GM21390 (cell line): ENCODE measurements around the gene MCM10.

Experiments used
- ATAC-seq: cut with Tn5 transposase; IDR thresholded peaks from one replicate; pipeline ENCODE4 v1.9.1; 2021; ENCODE audit not compliant: unreplicated experiment

MCM10 gene

GRCh38 chr10:13163859-13164258 is 2.5 kb downstream of the MCM10 start:
- ATAC-seq = no peak

GRCh38 chr10:13165177-13165576 is 3.8 kb downstream of the MCM10 start:
- ATAC-seq = no peak

GRCh38 chr10:13167568-13167967 is 6.2 kb downstream of the MCM10 start:
- no peak for ATAC-seq

- ATAC-seq = no peak
Observed at GRCh38 chr10:13168781-13169180, 7.4 kb downstream of the MCM10 start.

GRCh38 chr10:13173616-13174015 is 12.3 kb downstream of the MCM10 start:
- no peak for ATAC-seq

GRCh38 chr10:13180788-13181187 is 19.4 kb downstream of the MCM10 start:
- ATAC-seq = peak; percentile 38

GRCh38 chr10:13182424-13182823 is 21.1 kb downstream of the MCM10 start:
- no peak for ATAC-seq

GRCh38 chr10:13183625-13184024 is 22.3 kb downstream of the MCM10 start:
- peak; percentile 57 for ATAC-seq

- ATAC-seq = no peak
Observed at GRCh38 chr10:13184276-13184675, 22.9 kb downstream of the MCM10 start.

GRCh38 chr10:13184730-13185514 is 23.6 kb downstream of the MCM10 start:
- ATAC-seq = no peak

GRCh38 chr10:13187135-13187534 is 25.8 kb downstream of the MCM10 start:
- no peak for ATAC-seq

GRCh38 chr10:13188593-13188992 is 27.2 kb downstream of the MCM10 start:
- ATAC-seq = no peak

GRCh38 chr10:13189961-13190360 is 28.6 kb downstream of the MCM10 start:
- ATAC-seq = no peak

- no peak for ATAC-seq
Observed at GRCh38 chr10:13190816-13191215, 29.5 kb downstream of the MCM10 start.

GRCh38 chr10:13191362-13191761 is 30.0 kb downstream of the MCM10 start:
- ATAC-seq = no peak

- ATAC-seq = no peak
Observed at GRCh38 chr10:13193637-13194036, 32.3 kb downstream of the MCM10 start.

- no peak for ATAC-seq
Observed at GRCh38 chr10:13195016-13195415, 33.7 kb downstream of the MCM10 start.

GRCh38 chr10:13201132-13201531 is 39.8 kb downstream of the MCM10 start:
- no peak for ATAC-seq

GRCh38 chr10:13206091-13206490 is 44.7 kb downstream of the MCM10 start:
- ATAC-seq = no peak

- no peak for ATAC-seq
Observed at GRCh38 chr10:13206546-13207443, 45.4 kb downstream of the MCM10 start.

GRCh38 chr10:13213163-13213562 is 51.8 kb downstream of the MCM10 start:
- no peak for ATAC-seq

GRCh38 chr10:13218878-13219277 is 57.5 kb downstream of the MCM10 start:
- no peak for ATAC-seq
